ENCODE results near the gene MBNL2. TPM values are rescaled to one million over a fixed set of nuclear protein-coding genes. Genes with fewer than 3 reads are reported as not detected.

Gene MBNL2
- total RNA-seq, 1 donor from 2014 or later = 12.4 TPM

DNA sequence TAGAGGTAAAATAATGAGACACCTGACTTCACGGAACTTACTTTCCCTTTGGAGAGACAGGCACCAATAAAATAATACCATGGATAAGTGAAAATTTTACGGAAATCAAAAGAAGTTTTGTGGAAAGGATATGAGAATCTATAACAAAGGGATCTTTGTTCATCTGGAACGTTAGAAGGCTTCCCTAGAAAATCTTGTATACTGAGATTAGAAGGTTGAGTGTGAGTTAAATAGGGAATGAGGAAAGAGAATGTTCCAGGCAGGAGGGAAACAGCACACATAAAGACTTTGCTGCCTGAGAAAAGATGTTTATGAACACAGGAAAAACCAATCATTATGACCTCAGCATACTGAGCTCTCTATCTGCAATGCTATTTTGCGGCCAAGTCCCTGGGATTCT is 192.3 kb downstream of the MBNL2 start:
- Mint-ChIP-seq H3K4me3 (ENCODE audit: unreplicated experiment) (no peak overlapping the region), H3K27me3 (ENCODE audit: unreplicated experiment) (peaks cover 2% of the 10 kb centered on the region), H3K27ac (ENCODE audit: unreplicated experiment) (no peak overlapping the region), H3K9me3 (ENCODE audit: unreplicated experiment) (peaks cover 3% of the 10 kb centered on the region), H3K4me1 (ENCODE audit: low read depth, unreplicated experiment) (no peaks in the 10 kb centered on the region), H3K36me3 (ENCODE audit: unreplicated experiment) (no peaks in the 10 kb centered on the region)
- DNase-seq = no peak
- TF ChIP-seq, protein P1, sequence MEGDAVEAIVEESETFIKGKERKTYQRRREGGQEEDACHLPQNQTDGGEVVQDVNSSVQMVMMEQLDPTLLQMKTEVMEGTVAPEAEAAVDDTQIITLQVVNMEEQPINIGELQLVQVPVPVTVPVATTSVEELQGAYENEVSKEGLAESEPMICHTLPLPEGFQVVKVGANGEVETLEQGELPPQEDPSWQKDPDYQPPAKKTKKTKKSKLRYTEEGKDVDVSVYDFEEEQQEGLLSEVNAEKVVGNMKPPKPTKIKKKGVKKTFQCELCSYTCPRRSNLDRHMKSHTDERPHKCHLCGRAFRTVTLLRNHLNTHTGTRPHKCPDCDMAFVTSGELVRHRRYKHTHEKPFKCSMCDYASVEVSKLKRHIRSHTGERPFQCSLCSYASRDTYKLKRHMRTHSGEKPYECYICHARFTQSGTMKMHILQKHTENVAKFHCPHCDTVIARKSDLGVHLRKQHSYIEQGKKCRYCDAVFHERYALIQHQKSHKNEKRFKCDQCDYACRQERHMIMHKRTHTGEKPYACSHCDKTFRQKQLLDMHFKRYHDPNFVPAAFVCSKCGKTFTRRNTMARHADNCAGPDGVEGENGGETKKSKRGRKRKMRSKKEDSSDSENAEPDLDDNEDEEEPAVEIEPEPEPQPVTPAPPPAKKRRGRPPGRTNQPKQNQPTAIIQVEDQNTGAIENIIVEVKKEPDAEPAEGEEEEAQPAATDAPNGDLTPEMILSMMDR (IDR thresholded peaks at IDR 0.05; ENCODE audit: partially characterized antibody, unreplicated experiment) = no peak

DNA sequence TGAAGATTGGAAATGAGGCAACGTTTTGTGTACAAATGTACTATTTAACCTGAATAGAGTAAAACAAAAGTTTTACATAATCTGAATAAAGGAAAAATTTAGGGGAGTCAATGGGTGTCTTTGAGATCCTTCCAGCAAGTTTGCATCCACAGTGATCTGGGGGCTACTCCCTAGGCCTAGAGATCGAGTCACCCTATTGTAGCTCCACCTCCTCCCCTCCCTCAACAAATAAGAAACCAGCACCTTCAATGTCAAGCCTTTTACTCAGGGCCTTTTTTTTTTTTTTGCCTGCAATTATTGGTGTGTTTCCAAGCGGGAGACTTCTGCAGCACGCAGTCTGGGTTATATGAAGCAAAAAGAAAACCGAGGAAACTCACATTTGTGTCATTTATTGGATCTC is 195.6 kb downstream of the MBNL2 start:
- peaks cover 3% of the 10 kb centered on the region for H3K9me3 Mint-ChIP-seq (ENCODE audit: unreplicated experiment)
- DNase-seq = no peak
- no peaks in the 10 kb centered on the region for H3K4me1 Mint-ChIP-seq (ENCODE audit: low read depth, unreplicated experiment)
- TF ChIP-seq, protein P1 (IDR thresholded peaks at IDR 0.05; ENCODE audit: partially characterized antibody, unreplicated experiment) = no peak
- peaks cover 2% of the 10 kb centered on the region for H3K27me3 Mint-ChIP-seq (ENCODE audit: unreplicated experiment)
- H3K4me3 Mint-ChIP-seq (ENCODE audit: unreplicated experiment) = no peak overlapping the region
- no peaks in the 10 kb centered on the region for H3K36me3 Mint-ChIP-seq (ENCODE audit: unreplicated experiment)
- H3K27ac Mint-ChIP-seq (ENCODE audit: unreplicated experiment) = no peak overlapping the region

DNA sequence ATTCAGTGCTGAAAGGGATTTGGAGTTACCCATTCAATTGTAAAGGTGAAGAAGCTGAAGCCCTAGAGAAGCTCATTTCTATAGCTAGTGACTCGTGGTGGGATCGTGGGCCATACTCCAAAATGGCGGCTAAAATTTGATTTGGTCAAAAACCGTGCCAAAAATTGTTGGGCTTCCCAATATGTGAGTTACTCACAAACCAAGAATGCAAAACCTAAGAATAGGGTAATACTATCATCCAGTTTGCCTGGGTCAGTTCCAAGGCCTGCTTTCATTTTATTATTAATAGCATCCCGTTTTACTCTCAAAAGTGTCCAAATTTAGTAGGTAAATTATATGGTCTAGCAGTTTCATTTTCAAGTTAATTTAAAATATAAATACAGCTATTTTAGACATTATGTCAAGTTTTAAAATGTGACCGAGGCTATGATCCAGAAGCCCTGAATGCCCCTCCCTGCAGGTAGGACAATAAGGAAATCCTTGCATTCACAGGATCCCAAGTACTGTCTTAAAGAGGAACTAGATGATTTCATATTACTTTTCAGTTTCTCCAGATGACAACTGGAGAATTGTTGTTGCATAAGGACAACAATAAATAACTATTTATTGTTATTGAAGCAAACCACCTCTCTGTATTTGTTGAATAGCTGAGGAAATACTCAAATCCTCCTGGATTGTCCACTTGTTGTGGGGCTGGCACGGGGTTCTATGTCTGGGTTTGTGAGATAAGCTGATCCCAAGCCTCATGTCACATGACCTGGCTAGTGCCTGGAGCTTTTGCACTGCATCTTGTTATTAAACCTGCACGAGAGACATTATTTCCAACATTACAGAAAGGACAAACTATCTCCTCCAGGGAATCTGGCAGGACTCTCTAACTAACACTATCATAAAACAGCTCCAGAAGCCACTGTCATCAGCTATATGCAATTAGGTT is 200.3 kb downstream of the MBNL2 start:
- Mint-ChIP-seq H3K4me3 (ENCODE audit: unreplicated experiment) (no peak overlapping the region), H3K9me3 (ENCODE audit: unreplicated experiment) (peaks cover 2% of the 10 kb centered on the region), H3K27me3 (ENCODE audit: unreplicated experiment) (no peaks in the 10 kb centered on the region), H3K27ac (ENCODE audit: unreplicated experiment) (no peak overlapping the region), H3K36me3 (ENCODE audit: unreplicated experiment) (no peaks in the 10 kb centered on the region), H3K4me1 (ENCODE audit: low read depth, unreplicated experiment) (no peaks in the 10 kb centered on the region)
- no peak for DNase-seq
- TF ChIP-seq, protein P1 (IDR thresholded peaks at IDR 0.05; ENCODE audit: partially characterized antibody, unreplicated experiment) = no peak

DNA sequence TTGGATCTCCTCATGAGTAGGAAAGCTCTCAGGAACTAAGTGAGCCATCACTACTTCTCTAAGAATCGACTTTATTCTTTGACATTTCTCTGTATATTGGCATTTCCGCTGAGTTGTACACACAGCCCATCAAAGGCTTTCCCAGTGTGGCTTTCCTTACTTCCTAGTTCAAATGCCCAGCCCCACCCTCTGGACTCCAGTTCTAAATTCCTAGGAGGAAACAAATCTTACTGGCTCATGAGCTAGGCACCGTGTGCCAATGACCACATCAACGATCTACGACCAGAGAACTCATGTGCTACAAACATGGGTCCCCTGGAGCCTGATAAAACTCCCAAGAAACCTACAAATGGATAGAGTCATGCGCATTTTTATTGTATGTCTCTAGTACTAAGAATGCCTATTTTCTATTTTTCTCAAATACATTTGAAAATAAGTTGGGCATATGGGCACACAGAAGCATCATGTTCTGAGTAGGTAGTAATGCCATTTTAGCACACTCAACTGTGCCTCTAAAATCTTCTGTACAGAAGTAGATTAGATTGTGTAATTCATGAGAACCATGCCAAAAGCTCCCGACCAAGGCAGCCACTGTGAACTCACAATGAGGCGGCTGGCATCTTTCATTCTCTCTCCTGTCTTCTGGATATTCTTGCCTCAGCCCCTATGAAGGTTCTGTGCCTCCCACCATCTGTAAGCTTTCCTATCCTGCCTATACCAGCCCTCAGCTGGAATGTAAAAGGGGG is 201.3 kb downstream of the MBNL2 start:
- no peak for DNase-seq
- Mint-ChIP-seq H3K4me3 (ENCODE audit: unreplicated experiment) (no peak overlapping the region), H3K4me1 (ENCODE audit: low read depth, unreplicated experiment) (no peaks in the 10 kb centered on the region), H3K36me3 (ENCODE audit: unreplicated experiment) (no peaks in the 10 kb centered on the region), H3K27ac (ENCODE audit: unreplicated experiment) (no peak overlapping the region), H3K27me3 (ENCODE audit: unreplicated experiment) (no peaks in the 10 kb centered on the region), H3K9me3 (ENCODE audit: unreplicated experiment) (no peaks in the 10 kb centered on the region)
- TF ChIP-seq, protein P1 (IDR thresholded peaks at IDR 0.05; ENCODE audit: partially characterized antibody, unreplicated experiment) = no peak
